HL-60 (cell line): ENCODE measurements around the gene GDPD4.

Experiments used
- DNase-seq, 2 experiments: peaks; one replicate each; pipeline ENCODE4 v3.0.0-alpha.2; 2010 to 2020; ENCODE audit warnings: low read depth in 1 of 2, low spot score in 1 of 2
- H3K27ac ChIP-seq: fragments of 250-450 bp; sonication (Bioruptor Pico); replicated peaks from 2 replicates; pipeline ENCODE4 v1.5.1; 2020; ENCODE audit warnings: mild to moderate bottlenecking, moderate library complexity
- H3K27me3 ChIP-seq: fragments of 250-450 bp; sonication (Bioruptor Pico); 2 replicates; pipeline ENCODE4 v1.5.1; 2021; ENCODE audit warnings: mild to moderate bottlenecking, moderate library complexity; ENCODE audit not compliant: insufficient read depth, poor library complexity, severe bottlenecking
- H3K4me3 ChIP-seq: replicated peaks from 2 replicates; pipeline ENCODE4 v1.5.1; 2011; ENCODE audit warnings: mild to moderate bottlenecking, control low read depth, low read length; ENCODE audit not compliant: insufficient read depth
- GABPA ChIP-seq: IDR thresholded peaks from 2 replicates; pipeline ENCODE4 v1.6.1; 2012; ENCODE audit warnings: low read depth
- POLR2AphosphoS5 ChIP-seq: IDR thresholded peaks from 2 replicates; pipeline ENCODE4 v1.6.1; 2012; ENCODE audit warnings: low read depth
- SPI1 ChIP-seq: IDR thresholded peaks from 2 replicates; pipeline ENCODE4 v1.6.1; 2012; ENCODE audit warnings: low read depth, mild to moderate bottlenecking, borderline replicate concordance
- TF ChIP-seq, protein P1 (sequence below): IDR thresholded peaks from one replicate; pipeline ENCODE4 v1.5.1; 2011; ENCODE audit warnings: low read length, control low read depth, inconsistent platforms; ENCODE audit not compliant: insufficient read depth
- TF ChIP-seq, protein P2 (sequence below): IDR thresholded peaks from 2 replicates; pipeline ENCODE4 v1.6.1; 2012; ENCODE audit warnings: low read depth; ENCODE audit not compliant: insufficient replicate concordance

GDPD4 gene

DNA sequence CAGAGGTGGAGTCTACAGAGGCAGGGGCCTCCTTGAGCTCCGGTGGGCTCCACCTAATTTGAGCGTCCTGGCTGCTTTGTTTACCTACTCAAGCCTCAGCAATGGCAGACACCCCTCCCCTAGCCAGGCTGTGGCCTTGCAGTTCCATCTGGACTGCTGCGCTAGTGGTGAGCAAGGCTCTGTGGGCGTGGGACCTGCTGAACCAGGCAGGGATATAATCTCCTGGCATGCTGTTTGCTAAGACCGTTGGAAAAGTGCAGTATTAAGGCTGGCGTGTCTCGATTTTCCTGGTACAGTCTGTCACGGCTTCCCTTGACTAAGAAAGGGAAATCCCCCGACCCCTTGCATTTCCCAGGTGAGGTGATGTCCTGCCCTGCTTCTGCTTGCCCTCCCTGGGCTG is 77.7 kb downstream of the GDPD4 start:
- H3K27ac ChIP-seq: no peak overlapping the region
- DNase-seq: no peak
- H3K27me3 ChIP-seq: no peaks in the 10 kb centered on the region
- TF ChIP-seq SPI1 (no peak), GABPA (no peak), POLR2AphosphoS5 (no peak)
- TF ChIP-seq, protein P1, sequence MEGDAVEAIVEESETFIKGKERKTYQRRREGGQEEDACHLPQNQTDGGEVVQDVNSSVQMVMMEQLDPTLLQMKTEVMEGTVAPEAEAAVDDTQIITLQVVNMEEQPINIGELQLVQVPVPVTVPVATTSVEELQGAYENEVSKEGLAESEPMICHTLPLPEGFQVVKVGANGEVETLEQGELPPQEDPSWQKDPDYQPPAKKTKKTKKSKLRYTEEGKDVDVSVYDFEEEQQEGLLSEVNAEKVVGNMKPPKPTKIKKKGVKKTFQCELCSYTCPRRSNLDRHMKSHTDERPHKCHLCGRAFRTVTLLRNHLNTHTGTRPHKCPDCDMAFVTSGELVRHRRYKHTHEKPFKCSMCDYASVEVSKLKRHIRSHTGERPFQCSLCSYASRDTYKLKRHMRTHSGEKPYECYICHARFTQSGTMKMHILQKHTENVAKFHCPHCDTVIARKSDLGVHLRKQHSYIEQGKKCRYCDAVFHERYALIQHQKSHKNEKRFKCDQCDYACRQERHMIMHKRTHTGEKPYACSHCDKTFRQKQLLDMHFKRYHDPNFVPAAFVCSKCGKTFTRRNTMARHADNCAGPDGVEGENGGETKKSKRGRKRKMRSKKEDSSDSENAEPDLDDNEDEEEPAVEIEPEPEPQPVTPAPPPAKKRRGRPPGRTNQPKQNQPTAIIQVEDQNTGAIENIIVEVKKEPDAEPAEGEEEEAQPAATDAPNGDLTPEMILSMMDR: no peak
- TF ChIP-seq, protein P2, sequence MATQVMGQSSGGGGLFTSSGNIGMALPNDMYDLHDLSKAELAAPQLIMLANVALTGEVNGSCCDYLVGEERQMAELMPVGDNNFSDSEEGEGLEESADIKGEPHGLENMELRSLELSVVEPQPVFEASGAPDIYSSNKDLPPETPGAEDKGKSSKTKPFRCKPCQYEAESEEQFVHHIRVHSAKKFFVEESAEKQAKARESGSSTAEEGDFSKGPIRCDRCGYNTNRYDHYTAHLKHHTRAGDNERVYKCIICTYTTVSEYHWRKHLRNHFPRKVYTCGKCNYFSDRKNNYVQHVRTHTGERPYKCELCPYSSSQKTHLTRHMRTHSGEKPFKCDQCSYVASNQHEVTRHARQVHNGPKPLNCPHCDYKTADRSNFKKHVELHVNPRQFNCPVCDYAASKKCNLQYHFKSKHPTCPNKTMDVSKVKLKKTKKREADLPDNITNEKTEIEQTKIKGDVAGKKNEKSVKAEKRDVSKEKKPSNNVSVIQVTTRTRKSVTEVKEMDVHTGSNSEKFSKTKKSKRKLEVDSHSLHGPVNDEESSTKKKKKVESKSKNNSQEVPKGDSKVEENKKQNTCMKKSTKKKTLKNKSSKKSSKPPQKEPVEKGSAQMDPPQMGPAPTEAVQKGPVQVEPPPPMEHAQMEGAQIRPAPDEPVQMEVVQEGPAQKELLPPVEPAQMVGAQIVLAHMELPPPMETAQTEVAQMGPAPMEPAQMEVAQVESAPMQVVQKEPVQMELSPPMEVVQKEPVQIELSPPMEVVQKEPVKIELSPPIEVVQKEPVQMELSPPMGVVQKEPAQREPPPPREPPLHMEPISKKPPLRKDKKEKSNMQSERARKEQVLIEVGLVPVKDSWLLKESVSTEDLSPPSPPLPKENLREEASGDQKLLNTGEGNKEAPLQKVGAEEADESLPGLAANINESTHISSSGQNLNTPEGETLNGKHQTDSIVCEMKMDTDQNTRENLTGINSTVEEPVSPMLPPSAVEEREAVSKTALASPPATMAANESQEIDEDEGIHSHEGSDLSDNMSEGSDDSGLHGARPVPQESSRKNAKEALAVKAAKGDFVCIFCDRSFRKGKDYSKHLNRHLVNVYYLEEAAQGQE: no peak
- no peak overlapping the region for H3K4me3 ChIP-seq

DNA sequence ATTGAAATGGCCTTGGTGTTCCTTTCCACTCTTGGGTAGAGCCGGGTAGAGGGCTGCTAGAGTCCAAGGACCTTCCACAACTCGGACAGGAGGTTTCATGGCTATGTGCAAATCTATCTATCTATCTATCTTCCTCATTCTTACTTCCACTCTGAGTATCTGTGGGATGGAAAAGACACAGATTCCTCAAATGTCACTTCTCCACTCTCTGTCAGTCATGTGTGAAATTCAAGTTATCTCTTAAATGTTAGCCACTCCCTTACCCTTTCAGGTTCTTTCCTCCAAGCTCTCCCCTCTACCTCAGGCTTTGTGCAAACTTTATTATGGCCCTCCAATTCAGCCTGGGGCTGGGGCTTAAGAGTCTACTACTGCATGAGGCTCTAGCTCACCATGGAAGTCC is 84.3 kb downstream of the GDPD4 start:
- no peak for DNase-seq
- no peak overlapping the region for H3K27ac ChIP-seq

DNA sequence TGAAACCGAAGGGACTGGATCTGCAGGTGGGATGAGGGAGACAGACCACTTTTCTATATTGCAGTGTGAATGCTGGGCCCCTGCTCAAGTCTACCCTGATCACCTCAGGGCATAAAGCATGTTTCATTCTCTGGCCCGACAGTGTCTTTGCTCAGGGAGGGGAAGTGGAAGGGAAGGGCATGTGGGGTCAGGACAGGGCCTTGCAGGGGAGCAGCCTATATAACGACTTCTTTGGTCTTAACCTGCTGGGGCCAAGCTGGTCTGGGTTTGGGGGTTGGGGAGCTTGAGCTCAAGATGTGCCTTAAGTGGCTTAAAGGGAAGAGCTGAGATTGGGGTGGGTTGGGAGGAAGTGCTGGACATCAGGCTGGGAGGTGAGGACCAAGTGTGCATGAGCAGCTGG is 86.4 kb downstream of the GDPD4 start:
- H3K27ac ChIP-seq: no peak overlapping the region
- no peak for TF ChIP-seq POLR2AphosphoS5
- TF ChIP-seq, protein P2: no peak
- TF ChIP-seq GABPA: no peak
- TF ChIP-seq, protein P1: no peak
- no peak for TF ChIP-seq SPI1
- no peak overlapping the region for H3K4me3 ChIP-seq
- H3K27me3 ChIP-seq: no peaks in the 10 kb centered on the region
- no peak for DNase-seq

More for the DNA sequence above, 84.3 kb downstream of the GDPD4 start:
- TF ChIP-seq, protein P1: no peak
- TF ChIP-seq SPI1 (no peak), GABPA (no peak), POLR2AphosphoS5 (no peak)
- TF ChIP-seq, protein P2: no peak
- Histone ChIP-seq H3K4me3 (no peak overlapping the region), H3K27me3 (no peaks in the 10 kb centered on the region)
